C4-2B (cell line): Measurements from ENCODE around the gene JARID2.

ENCODE experiments used
- CTCF ChIP-seq: fragments of 450-650 bp; conservative IDR thresholded peaks from 2 replicates; pipeline ENCODE4 v1.5.1; 2017; ENCODE audit warnings: mild to moderate bottlenecking
- ZFX ChIP-seq: fragments of 450-650 bp; IDR thresholded peaks from 2 replicates; pipeline ENCODE4 v1.6.1; 2017

- TF ChIP-seq CTCF = no peak
- no peak for TF ChIP-seq ZFX
Observed at GRCh38 chr6:15435468-15435867, 189.6 kb downstream of the JARID2 start.
